ENCODE measurements around the gene DCAF7.
A peak's percentile ranks its signal among the peaks of the same experiment; 100 is the strongest.

DCAF7 gene

GRCh38 chr17:63595132-63595531 lies 44.9 kb downstream of the DCAF7 start:
- no peak for DNase-seq

- DNase-seq, result no peak
Measured at GRCh38 chr17:63596856-63597586, 46.7 kb downstream of the DCAF7 start.

- no peak for DNase-seq
Measured at GRCh38 chr17:63598281-63598680, 48.0 kb downstream of the DCAF7 start.

GRCh38 chr17:63600569-63601438 lies 50.5 kb downstream of the DCAF7 start, which contains the start of gene TACO1:
Gene TACO1 (plus strand): TSS chr17:63600895. CDS start chr17:63601084, 189 bp downstream.
- peak; percentile 64 for DNase-seq

- no peak for DNase-seq
Measured at GRCh38 chr17:63601439-63602371, 51.4 kb downstream of the DCAF7 start.

- no peak for DNase-seq
Measured at GRCh38 chr17:63609816-63610573, 59.7 kb downstream of the DCAF7 start.

GRCh38 chr17:63610854-63611253 lies 60.6 kb downstream of the DCAF7 start:
- no peak for DNase-seq

- DNase-seq, result peak; percentile 25
Measured at GRCh38 chr17:63611354-63611753, 61.1 kb downstream of the DCAF7 start.

- DNase-seq, result no peak
Measured at GRCh38 chr17:63613663-63614062, 63.4 kb downstream of the DCAF7 start.

GRCh38 chr17:63621229-63621683 lies 71.0 kb downstream of the DCAF7 start:
- DNase-seq, result no peak

- peak; percentile 99 for DNase-seq
Measured at GRCh38 chr17:63621684-63622573, 71.7 kb downstream of the DCAF7 start, which contains the start of gene MAP3K3. Gene MAP3K3 (plus strand): TSS chr17:63622417. CDS start chr17:63622760, 343 bp downstream.

- peak; percentile 44 for DNase-seq
Measured at GRCh38 chr17:63622574-63623390, 72.5 kb downstream of the DCAF7 start.

- DNase-seq, result no peak
Measured at GRCh38 chr17:63623786-63624530, 73.7 kb downstream of the DCAF7 start.

GRCh38 chr17:63624531-63624880 lies 74.2 kb downstream of the DCAF7 start:
- no peak for DNase-seq

GRCh38 chr17:63626551-63627180 lies 76.4 kb downstream of the DCAF7 start:
- DNase-seq, result no peak

GRCh38 chr17:63629627-63630026 lies 79.3 kb downstream of the DCAF7 start:
- no peak for DNase-seq

- no peak for DNase-seq
Measured at GRCh38 chr17:63631062-63631461, 80.8 kb downstream of the DCAF7 start.

GRCh38 chr17:63631626-63632025 lies 81.3 kb downstream of the DCAF7 start:
- DNase-seq, result no peak

GRCh38 chr17:63633742-63634141 lies 83.5 kb downstream of the DCAF7 start:
- no peak for DNase-seq
